Psoas muscle (tissue), 8 donors: ENCODE results near the gene NF1. TPM values are rescaled to one million over a fixed set of nuclear protein-coding genes. Genes with fewer than 3 reads are reported as not detected.

Source experiments
- ATAC-seq, 4 donors: fragments of 200-7000 bp; cut with Tn5 transposase; one replicate each; pipeline ENCODE4 v1.9.1; 2020; ENCODE audit warnings: moderate library complexity in 3 of 4, mild to moderate bottlenecking in 2 of 4
- DNase-seq, 2 donors: peaks; one replicate each; pipeline ENCODE4 v3.0.0-alpha.2; 2020
- H3K27ac ChIP-seq: fragments of 200-600 bp; one replicate; pipeline ENCODE4 v1.8.0; 2022
- H3K27me3 ChIP-seq, 3 donors: fragments of 200-600 bp in 1 of 3; one replicate each; pipeline versions ENCODE4 v1.6.1 to v1.8.0; 2013 to 2022; ENCODE audit warnings: low read length in 2 of 3, mild to moderate bottlenecking in 2 of 3, moderate library complexity in 1 of 3; ENCODE audit not compliant: insufficient read depth in 3 of 3
- H3K36me3 ChIP-seq, 2 donors: fragments of 200-600 bp in 1 of 2; one replicate each; pipeline versions ENCODE4 v1.6.1 to v1.8.0; 2013 to 2022; ENCODE audit warnings: low read depth in 1 of 2, mild to moderate bottlenecking in 1 of 2, moderate library complexity in 1 of 2; ENCODE audit not compliant: insufficient read depth in 1 of 2
- H3K4me1 ChIP-seq: fragments of 200-600 bp; one replicate; pipeline ENCODE4 v1.8.0; 2022
- H3K4me3 ChIP-seq: fragments of 200-600 bp; one replicate; pipeline ENCODE4 v1.8.0; 2022; ENCODE audit warnings: mild to moderate bottlenecking
- H3K9me3 ChIP-seq: fragments of 200-600 bp; one replicate; pipeline ENCODE4 v1.8.0; 2022
- WGBS, 3 donors: extraction: QIAGEN DNeasy Blood & Tissue Kit; methylation state at CpG; one replicate each; pipeline versions ENCODE4 v1.1.6 to v1.1.7; 2013; 5-methylcytosine and 5-hydroxymethylcytosine counted together
- intact Hi-C, 2 donors: fragments of 100-400 bp; cut with DNase I; formaldehyde crosslinking; loops; one replicate each; pipeline versions ENCODE4 v1.11.0 to v1.14.2; 2022
- polyA plus RNA-seq, 3 donors: library from polyadenylated mRNA; stranded (reverse); fragments of 200-250 nt; gene quantifications; one replicate each; pipeline ENCODE4 v1.2.3, GENCODE V29; 2013
- total RNA-seq, 4 donors: library from RNA; stranded (reverse); fragmentation: NEBNext Ultra II Directional in 2 of 4; extraction: Animal tissue kit (Norgen Biotek cat#: 25700) in 2 of 4; gene quantifications; one replicate each; pipeline versions ENCODE4 v1.2.1 to v1.2.4, GENCODE V29; 2021 to 2023
- TF ChIP-seq, protein P1 (sequence below): fragments of 200-600 bp; IDR thresholded peaks from one replicate; pipeline ENCODE4 v1.8.0; 2022; ENCODE audit warnings: antibody characterized with exemption
- donor health status: healthy with polysubstance abuse.
- donor health status: DM: no; HTN: no; CAD: no; lungs with moderate emphysema.
- donor health status: Bipolar disorder and iron deficiency.
- donor health status: healthy.
- donor health status: DM: yes; HTN: yes; CAD: no.
- donor health status: DM: no; HTN: no; CAD: no.
- donor health status: DM: no; HTN: no; CAD: no.
- donor health status: DM: yes; HTN: yes; CAD: no.

The NF1 gene
- total and polyA plus RNA-seq, 7 donors: 3.5 to 35.5 (median 27.4) TPM

- H3K27me3 ChIP-seq: no peaks in the 10 kb centered on the region
- no peaks in the 10 kb centered on the region for H3K36me3 ChIP-seq
- H3K27ac ChIP-seq: no peak overlapping the region
- H3K9me3 ChIP-seq: no peaks in the 10 kb centered on the region
- intact Hi-C loops: no loop called here
- no peak for DNase-seq
- no peak for ATAC-seq
- WGBS, 3 donors: 52 to 53% (median 52%) methylated on average over 6 of the region's 6 CpGs
- TF ChIP-seq, protein P1, sequence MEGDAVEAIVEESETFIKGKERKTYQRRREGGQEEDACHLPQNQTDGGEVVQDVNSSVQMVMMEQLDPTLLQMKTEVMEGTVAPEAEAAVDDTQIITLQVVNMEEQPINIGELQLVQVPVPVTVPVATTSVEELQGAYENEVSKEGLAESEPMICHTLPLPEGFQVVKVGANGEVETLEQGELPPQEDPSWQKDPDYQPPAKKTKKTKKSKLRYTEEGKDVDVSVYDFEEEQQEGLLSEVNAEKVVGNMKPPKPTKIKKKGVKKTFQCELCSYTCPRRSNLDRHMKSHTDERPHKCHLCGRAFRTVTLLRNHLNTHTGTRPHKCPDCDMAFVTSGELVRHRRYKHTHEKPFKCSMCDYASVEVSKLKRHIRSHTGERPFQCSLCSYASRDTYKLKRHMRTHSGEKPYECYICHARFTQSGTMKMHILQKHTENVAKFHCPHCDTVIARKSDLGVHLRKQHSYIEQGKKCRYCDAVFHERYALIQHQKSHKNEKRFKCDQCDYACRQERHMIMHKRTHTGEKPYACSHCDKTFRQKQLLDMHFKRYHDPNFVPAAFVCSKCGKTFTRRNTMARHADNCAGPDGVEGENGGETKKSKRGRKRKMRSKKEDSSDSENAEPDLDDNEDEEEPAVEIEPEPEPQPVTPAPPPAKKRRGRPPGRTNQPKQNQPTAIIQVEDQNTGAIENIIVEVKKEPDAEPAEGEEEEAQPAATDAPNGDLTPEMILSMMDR: no peak
- H3K4me1 ChIP-seq: peaks cover 5% of the 10 kb centered on the region
- H3K4me3 ChIP-seq: no peak overlapping the region
These were observed 324.1 kb downstream of the NF1 start for GRCh38 chr17:31418773-31419350.

- no peaks in the 10 kb centered on the region for H3K36me3 ChIP-seq
- H3K4me1 ChIP-seq: no peaks in the 10 kb centered on the region
- TF ChIP-seq, protein P1: no peak
- DNase-seq (no peak), ATAC-seq (no peak)
- H3K27me3 ChIP-seq: peaks cover 0 to 6% (median 2%) of the 10 kb centered on the region in 3 donors
- H3K27ac ChIP-seq: no peak overlapping the region
- 89 to 94% (median 89%) methylated on average over 3 of the region's 3 CpGs for WGBS, 3 donors
- no peak overlapping the region for H3K4me3 ChIP-seq
- intact Hi-C loops: no loop called here
- no peaks in the 10 kb centered on the region for H3K9me3 ChIP-seq
These were observed 327.7 kb downstream of the NF1 start for GRCh38 chr17:31422443-31422842.

DNA sequence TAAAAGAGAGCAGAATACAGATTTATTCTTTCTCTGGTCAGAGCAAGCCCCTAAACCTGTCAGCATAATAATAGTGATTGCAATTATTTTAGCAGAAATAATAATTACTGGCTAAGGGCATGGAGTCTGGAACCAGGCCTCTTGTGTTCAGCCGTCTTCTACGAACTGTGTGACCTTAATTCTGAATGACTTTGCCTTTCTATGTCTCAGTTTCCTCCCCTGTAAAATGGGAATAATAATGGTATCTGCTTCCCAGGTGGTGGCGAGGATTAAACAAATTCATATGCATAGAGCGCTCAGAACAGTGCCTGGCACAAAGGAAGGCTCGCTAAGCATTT is 330.1 kb downstream of the NF1 start:
- intact Hi-C loops: no loop called here
- Histone ChIP-seq H3K27ac (no peak overlapping the region), H3K9me3 (no peaks in the 10 kb centered on the region), H3K36me3 (no peaks in the 10 kb centered on the region), H3K4me1 (no peaks in the 10 kb centered on the region), H3K4me3 (no peak overlapping the region), H3K27me3 (peaks cover 0 to 22% (median 3%) of the 10 kb centered on the region in 3 donors)
- TF ChIP-seq, protein P1: no peak
- ATAC-seq (no peak), DNase-seq (no peak)
- 33 to 38% (median 36%) methylated on average over 5 of the region's 5 CpGs for WGBS, 3 donors

DNA sequence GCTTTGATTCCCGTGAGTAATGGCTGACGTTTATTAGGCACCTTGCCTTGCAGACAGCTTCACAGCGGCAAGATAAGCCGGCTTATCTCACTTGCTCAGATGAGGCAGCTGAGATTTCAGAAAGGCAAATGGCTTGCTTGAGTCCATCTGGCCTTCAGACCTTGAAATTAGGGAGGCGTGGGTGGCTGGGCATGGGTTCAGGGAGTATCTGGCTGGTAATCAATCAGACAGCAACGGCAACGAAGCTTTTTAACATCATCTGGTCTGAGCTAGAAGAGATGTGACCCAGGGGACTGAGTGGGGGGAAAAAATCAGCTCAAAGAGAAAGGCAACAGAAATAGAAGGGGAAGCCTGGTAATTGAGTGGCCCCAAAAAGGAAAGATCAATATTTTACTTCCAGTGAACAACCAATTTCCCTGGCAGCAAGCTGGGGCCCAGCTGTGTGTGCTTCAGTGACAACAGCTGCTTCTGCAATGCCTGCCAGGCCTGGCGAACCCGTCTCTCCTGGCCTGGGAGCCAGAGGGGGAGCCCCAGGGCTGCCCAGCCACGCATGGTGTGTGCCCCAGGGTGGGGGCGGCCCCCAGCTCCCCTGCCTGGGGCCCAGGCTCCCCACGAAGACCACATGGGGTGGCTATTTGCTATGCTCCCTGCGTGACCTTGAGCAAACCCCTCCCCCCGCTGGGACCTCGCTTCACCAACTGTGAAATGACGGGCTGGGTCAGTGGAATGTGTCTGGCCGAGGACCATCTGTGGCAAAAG is 330.7 kb downstream of the NF1 start:
- peak in 1 of 4 donors; percentile 41 for ATAC-seq
- Histone ChIP-seq H3K4me1 (no peaks in the 10 kb centered on the region), H3K4me3 (no peak overlapping the region), H3K27me3 (peaks cover 0 to 25% (median 3%) of the 10 kb centered on the region in 3 donors), H3K9me3 (no peaks in the 10 kb centered on the region), H3K27ac (no peak overlapping the region), H3K36me3 (no peaks in the 10 kb centered on the region)
- intact Hi-C loops: no loop called here
- WGBS, 3 donors: 16 to 20% (median 16%) methylated on average over 17 of the region's 17 CpGs
- no peak for DNase-seq
- TF ChIP-seq, protein P1: no peak

Other genes starting within 250 kb of the NF1 start
- 10 to 100 TPM in 2 of 4 donors, 1 to 10 TPM in 2; 8.0 to 12.5 (median 9.8) TPM for gene TEFM, start 188.7 kb upstream of the NF1 start, total RNA-seq
- gene TEFM, start 188.7 kb upstream of the NF1 start, polyA plus RNA-seq: 10 to 100 TPM; 10.6 to 37.0 (median 24.0) TPM
- gene ADAP2, start 173.0 kb upstream of the NF1 start, total RNA-seq: 1 to 10 TPM; 3.4 to 4.6 (median 4.1) TPM
- gene ADAP2, start 173.0 kb upstream of the NF1 start, polyA plus RNA-seq: 1 to 10 TPM; 1.0 to 2.2 (median 1.1) TPM
- gene RNF135, start 123.9 kb upstream of the NF1 start, total RNA-seq: 1 to 10 TPM; 5.8 to 7.3 (median 6.8) TPM
- 1 to 10 TPM; 2.4 to 5.3 (median 3.4) TPM for gene RNF135, start 123.9 kb upstream of the NF1 start, polyA plus RNA-seq
- not detected for gene OMG, start 202.3 kb downstream of the NF1 start, total RNA-seq
- gene OMG, start 202.3 kb downstream of the NF1 start, polyA plus RNA-seq: under 1 TPM in 2 of 3 donors, not detected in 1; 0.03 to 0.10 TPM
- 1 to 10 TPM in 3 of 4 donors, under 1 TPM in 1; 0.85 to 2.9 (median 1.8) TPM for gene EVI2B, start 219.1 kb downstream of the NF1 start, total RNA-seq
- 1 to 10 TPM in 1 of 3 donors, under 1 TPM in 2; 0.51 to 1.2 (median 0.53) TPM for gene EVI2B, start 219.1 kb downstream of the NF1 start, polyA plus RNA-seq
- gene EVI2A, start 226.6 kb downstream of the NF1 start, total RNA-seq: 1 to 10 TPM in 2 of 4 donors, under 1 TPM in 2; 0.50 to 1.7 (median 1.2) TPM
- under 1 TPM; 0.34 to 0.85 (median 0.47) TPM for gene EVI2A, start 226.6 kb downstream of the NF1 start, polyA plus RNA-seq